T-helper 9 cell (primary cell): ENCODE results near the gene GLYAT.
"Not testable (repeated sequence)": the region's sequence is repeated elsewhere in the genome, so short reads cannot be mapped to it uniquely, and the experiment has no call there.

ENCODE experiments used
- DNase-seq: peaks from one replicate; pipeline ENCODE4 v3.0.0-alpha.2; 2020

Gene GLYAT

GRCh38 chr11:58742981-58743880 lies 11.5 kb upstream of the GLYAT start:
- DNase-seq = no peak

DNA sequence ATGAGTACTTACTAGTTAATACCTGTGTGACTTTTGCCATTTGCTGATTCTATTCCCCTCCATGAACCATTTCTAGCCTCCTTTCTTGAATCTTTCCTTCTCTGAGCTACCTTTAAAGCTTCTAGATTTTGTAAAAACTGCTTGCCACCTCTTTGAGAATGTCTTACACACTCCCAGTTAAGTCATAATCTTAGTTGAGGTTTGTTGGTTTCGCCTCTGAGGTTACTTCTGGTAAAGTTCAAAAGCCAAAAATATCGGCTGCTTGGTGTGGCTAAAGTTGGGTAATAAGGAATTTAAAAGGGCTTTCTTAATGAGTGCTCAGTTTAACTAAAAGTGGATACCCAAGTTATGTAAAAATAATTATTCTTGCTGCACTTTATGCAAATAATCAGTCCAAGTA lies 10.4 kb upstream of the GLYAT start:
- DNase-seq = no peak

DNA sequence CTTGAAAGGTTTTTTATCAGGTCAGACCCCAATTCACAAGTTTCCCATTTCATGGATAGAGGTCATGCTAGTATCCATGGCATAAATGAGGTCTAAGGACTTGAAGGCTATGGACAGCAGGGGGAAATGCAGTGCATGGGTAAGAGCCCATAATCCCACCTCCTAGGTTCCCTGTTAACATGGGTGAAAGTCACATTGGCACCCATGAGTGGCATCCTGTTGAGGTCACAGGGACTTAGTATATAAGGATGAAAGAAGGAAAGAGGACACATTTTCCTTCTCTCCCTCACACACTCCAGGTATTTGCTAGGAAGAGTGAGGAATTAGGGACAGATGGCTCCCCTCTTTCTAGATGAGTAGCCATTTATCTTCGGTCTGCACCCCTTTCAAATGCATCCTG lies 9.4 kb upstream of the GLYAT start:
- no peak for DNase-seq

DNA sequence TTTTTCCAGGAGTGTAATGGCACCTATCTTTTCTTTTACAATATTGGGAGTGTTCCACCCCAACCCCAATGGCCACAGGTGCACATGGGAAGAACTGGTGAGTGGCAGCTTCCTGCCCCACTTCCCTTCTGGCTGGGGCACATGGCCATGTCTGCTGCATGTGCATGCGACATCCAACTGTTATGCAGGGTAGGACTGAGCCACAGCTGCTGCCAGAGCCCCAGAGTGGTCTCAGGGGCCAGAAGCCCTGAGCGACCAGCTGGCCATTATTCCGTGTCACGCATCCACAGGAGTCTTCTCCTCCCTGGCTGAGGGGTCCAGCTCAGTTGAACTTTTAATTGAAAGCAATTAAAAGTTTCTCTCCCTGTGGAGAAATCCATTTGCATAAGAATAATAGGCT lies 8.7 kb upstream of the GLYAT start:
- no peak for DNase-seq

GRCh38 chr11:58739725-58740430 lies 8.1 kb upstream of the GLYAT start:
- DNase-seq = no peak

DNA sequence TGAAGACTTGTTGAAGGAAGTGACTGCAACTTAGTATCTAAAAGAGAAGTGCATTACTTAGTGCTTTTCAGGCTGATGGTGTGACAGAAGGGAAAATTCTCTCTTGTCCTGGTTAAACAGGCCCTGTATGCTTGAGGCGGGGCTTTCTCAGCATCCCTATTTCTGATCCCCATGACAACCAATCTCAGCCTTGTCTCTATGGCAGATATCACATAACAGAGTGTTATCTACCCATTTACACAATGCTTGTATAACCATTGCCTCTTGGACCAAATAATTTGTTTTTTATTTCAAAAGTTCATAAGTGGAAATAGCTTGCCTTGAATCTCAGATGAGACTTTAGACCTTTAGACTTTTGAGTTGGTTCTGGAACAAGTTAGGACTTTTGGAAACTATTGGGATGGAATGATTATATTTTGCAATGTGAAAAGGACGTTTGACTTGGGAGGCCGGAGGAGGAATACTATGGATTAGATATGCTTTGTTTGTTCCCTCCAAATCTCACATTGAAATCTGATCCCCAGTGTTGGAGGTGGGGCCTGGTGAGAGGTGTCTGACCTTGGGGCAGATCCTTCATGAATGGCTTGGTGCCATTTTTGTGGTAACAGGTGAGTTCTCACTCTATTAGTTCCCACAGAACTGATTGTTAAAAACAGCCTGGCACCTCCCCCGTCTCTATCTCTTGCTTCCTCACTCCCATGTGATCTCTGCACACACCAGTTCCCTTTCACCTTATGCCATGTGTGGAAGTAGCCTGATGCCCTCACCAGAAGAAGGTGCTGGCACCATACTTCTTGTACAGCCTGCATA lies 3.1 kb upstream of the GLYAT start:
- no peak for DNase-seq

DNA sequence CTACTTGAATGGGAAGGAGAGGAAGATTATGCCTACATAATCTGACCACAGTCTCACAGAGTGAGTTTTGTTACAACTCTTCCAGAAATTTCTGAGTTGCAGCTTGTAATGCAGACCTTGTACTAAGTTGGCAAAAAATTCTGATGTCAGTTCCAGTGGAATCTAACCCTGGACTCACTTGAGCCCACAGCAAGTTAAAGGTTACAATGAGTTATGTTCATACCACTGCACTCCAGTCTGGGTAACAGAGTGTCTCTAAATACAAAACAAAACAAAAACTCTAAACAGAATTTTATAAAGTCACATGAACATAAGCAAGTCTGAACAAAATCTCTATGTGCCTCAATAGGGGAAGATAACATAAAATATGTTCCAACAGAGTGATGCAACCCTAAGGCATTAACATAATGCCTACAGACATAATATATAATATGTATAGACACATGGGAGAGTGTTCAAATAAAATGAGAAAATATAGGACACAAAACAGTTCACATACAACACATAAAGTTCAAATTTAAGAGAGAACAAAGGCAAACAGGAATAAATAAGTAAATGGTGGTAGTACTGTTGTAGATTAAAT lies 1.1 kb downstream of the GLYAT start:
- DNase-seq = no peak

GRCh38 chr11:58727415-58727797 lies 4.3 kb downstream of the GLYAT start:
- no peak for DNase-seq

GRCh38 chr11:58726737-58727414 lies 4.9 kb downstream of the GLYAT start:
- DNase-seq = no peak

DNA sequence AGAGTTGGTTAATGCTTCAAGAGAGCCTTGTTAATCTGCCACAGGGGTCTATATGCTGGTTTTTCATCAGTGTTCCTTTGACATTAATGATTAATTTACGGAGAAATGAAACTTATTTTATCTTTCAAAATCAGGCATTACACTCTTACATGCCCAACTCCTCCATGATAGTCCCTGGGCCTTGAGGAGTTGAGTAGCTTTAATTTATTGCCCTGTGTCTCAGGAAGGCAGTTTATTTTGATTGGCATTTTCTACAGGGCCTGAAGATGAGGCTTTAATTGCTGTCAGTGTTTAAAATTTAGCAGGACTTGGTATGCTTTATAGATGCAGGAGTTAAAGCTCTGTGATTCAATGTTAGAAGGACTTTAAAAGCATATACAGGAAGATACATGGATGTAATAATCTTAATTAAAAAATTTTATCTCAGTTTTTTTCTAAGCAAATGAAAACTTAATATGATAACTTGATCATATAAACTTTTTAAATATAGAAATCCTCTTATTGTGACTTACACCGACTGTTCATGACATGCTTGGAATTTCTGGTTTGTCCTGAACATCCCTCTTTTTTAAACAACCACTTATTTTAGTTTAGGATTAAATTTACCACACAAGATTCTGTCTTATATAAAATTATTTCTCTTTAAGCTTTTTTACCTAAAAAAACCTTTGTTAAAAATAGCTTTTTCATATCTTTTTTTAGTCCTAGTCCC lies 12.2 kb downstream of the GLYAT start:
- no peak for DNase-seq

DNA sequence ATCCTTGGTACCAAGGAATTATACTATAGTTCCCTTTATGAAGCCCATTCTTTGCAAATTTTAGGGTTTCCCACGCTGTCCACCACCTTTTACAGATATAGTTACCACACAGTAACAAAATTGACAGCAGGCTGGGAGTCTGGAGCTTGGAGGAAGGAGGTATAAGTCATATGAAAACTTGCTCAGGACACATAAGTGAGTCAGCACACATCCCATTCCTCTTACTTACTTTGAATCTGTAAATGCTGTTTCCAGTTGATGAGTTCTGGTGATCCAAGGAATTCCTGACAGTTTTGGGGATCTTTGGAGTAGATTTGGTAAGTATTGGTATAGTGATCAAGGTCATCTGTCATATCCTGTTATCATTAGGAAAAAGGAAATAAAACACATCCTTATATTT lies 19.2 kb downstream of the GLYAT start:
- DNase-seq = no peak

DNA sequence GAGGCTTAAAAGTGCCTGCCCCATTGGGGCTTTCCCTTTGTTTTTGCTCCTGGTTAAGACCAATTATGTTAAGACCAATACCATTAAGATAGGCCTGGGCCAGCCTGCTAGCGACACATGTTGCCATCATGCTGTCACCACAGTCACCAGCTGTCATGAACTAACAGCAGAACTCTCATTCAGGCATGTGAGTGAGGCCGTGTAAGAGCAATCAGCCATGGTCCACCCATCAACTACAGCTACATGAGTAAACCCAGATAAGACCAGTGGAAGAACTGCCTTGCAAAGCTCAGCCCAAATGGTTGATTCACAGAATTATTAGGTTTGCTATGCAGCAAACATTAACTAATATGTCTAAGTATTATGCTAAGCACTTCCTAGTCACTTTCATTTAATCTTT lies 19.9 kb downstream of the GLYAT start:
- no peak for DNase-seq

- DNase-seq = no peak
Observed at GRCh38 chr11:58707767-58708166, 24.0 kb downstream of the GLYAT start.

DNA sequence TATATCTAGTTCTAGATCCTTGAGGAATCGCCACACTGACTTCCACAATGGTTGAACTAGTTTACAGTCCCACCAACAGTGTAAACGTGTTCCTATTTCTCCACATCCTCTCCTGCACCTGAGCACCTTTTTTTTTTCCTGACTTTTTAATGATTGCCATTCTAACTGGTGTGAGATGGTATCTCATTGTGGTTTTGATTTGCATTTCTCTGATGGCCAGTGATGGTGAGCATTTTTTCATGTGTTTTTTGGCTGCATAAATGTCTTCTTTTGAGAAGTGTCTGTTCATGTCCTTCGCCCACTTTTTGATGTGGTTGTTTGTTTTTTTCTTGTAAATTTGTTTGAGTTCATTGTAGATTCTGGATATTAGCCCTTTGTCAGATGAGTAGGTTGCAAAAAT lies 34.9 kb downstream of the GLYAT start:
- not testable (repeated sequence) for DNase-seq

- DNase-seq = no peak
Observed at GRCh38 chr11:58693026-58693425, 38.7 kb downstream of the GLYAT start.

- no peak for DNase-seq
Observed at GRCh38 chr11:58691675-58692074, 40.1 kb downstream of the GLYAT start.

DNA sequence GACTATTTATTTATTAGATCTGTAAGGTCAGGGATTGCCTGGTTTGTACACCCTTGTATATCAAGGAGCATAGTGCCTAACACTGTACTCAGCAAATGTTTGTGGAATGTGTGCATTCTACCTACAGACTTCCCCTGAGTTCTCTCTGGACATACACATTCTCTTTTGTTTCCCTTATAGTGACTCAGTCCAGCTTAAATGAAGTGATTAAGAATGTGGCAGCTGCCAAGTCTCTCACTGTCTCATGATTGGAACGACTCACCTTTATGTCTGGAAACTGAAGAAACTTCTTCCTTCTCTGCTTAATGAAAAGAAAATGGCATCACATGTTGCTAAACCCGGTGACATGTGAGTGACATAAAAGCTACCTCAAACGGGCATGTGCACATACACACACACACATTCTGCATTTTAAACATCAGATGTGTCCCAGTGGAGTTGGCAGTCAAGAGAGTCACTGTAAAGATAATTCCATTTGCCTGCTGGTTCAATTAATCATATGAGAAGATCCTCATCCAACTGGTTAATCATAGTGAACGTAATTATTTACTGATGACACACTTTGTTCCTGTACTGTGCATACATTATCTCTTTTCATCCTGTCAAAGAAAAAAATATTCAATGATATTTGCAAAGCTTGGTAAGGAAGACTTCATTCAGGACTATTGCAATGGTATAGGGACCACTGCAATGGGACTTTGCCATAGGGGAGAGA lies 42.8 kb downstream of the GLYAT start:
- DNase-seq = no peak

DNA sequence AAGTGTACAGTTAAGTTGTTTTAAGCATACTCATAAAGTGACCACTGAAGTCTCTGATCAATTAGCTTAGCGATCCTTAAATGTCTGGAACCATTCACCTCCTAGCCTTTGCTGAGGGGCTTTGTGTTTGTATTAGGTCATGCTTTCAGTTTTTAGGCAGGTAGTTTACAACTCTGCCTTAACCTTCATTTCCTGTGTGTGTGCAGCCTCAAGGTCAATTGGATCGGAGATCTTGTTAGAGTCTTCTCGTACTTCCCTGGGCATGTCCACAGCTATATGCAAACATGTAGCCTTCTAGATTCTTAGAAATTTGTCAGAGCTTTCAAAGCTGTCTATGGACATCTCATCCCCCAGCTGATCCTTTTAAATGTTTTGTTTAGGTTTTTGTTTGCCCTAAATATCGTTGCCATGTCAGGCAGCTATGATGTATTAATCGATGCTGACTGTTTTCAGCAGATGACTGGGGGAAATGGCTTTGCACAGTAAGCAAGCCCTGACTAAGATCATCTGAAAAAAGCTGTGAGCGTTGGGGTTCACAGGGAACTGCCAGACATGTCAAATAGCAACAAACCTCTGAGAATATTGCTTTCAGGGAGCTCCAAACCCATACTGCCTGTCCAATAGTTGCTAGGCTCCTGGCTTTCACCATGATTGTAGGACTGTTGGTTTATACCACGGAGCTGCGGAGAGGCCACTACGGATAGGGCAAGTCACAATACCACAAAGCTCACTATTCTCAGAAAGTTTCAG lies 45.6 kb downstream of the GLYAT start:
- no peak for DNase-seq

GRCh38 chr11:58682660-58683059 lies 49.1 kb downstream of the GLYAT start:
- not testable (repeated sequence) for DNase-seq

DNA sequence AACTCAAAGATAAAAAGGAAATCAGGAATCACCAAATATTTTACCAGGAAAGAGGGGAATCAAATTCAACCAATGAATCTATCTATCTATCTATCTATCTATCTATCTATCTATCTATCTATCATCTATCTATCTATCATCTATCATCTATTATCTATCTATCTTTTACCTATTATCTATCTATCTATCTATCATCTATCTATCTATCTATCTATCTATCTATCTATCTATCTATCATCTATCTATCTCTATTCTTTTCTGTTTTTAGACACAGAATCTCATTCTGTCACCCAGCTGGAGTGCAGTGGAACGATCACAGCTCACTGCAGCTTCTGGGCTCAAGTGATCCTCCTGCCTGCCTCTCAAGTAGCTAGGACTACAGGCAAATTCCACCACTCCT lies 54.2 kb downstream of the GLYAT start:
- not testable (repeated sequence) for DNase-seq
